GM21576 (cell line): ENCODE data around the gene SPTA1.
"Not testable (repeated sequence)": the region's sequence is repeated elsewhere in the genome, so short reads cannot be mapped to it uniquely, and the experiment has no call there.

Experiments used
- ATAC-seq: cut with Tn5 transposase; IDR thresholded peaks from one replicate; pipeline ENCODE4 v1.9.1; 2021; ENCODE audit warnings: mild to moderate bottlenecking, moderate library complexity; ENCODE audit not compliant: unreplicated experiment

SPTA1 gene

DNA sequence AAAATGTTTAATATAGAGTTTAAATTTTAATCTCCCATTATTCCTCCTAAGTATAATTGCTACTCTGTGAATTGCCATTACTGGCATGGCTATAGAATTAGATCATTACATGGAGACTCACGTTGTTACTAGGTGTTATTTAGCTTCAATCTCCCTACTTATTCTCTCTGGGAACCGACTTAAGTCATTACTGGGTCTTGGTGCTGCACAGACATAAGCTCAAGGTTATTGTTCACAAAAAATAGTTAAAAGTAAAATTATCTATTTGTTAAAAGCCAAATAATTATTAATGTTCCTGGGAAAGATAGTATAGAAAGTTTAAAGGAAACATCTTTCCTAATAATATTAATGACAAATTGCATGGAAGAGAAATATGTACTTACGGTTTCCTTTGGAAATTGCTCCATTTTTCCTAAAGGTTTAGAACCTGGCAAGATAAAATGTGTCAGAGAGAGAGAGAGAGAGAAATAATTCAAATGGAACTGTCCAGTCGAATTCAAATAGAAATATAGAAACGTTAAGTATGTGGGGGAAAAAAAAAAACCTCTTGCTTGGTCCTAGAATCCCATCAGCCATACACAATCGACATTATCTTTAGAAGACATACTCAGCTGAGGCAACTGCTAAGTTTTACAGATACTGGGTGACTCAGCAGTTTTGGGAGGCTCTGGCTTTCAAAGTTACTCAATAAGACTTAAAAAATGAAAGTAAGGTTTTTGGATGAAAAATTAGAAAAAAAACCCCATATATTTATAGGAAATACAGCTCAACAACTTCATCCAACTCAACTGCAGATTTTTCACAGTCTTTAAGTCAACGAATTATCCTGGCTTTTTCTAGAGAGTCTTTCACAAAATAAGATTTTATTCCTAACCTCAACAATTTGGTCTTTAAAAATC is at the start of gene SPTA1:
TSS of gene SPTA1 (minus strand) at position 605 of the 899 bp plus-strand sequence. CDS start at position 407, 198 bp downstream.
- ATAC-seq: no peak

DNA sequence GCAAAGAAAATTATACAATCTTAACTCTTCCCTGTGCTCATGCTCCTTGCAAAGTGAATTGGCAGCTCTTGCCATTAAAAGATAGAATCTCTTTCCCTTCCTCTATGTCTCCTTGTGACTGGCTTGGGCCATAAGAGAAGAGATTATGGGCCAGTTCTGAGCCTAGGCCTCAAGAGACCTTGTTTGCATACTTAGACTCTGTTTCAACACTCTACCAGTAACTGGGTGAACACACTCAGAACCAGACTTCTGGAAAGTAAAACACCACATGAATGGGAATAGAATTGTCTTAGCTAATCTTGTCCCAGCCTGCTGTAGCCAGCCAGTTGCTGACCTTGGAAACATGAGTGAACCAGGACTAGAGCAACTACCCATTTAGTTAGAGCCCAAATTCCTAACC is 49.3 kb upstream of the SPTA1 start:
- no peak for ATAC-seq

DNA sequence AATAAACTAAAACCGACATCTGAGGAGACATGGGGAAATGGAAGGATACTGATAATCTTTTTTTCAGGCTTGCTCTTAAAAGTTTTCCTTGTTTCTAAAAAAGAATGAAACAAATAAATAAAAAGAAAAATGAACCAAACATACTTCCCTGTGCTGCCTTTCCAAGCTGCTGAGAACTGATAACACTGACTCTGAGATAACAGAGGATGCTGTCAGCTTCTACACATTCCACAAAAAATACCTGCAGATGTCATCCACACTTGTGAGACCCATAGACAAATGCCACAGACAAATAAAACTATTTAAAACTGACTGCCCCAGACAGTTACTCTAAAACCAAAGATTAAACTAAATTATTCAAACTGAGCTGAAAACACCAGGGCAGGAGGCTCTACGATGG is 46.0 kb upstream of the SPTA1 start:
- ATAC-seq: no peak

DNA sequence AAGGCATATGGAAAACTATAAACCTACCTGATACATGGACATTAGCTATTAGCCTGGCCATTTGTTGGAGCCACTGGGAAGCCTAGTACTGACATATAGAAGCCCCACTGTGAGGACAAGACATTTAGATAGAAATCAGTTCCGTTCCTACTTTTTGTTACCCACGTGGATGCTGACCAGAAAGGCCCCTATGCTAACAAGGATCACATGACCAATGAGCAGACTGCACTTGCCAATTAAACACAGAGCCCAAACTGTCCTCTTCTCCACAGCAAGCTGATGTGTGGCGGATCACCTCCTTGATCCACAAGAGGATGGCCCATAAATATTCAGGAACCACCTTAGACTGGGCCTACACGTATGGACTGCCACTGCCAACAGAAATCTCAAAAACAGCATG is 45.2 kb upstream of the SPTA1 start:
- no peak for ATAC-seq

DNA sequence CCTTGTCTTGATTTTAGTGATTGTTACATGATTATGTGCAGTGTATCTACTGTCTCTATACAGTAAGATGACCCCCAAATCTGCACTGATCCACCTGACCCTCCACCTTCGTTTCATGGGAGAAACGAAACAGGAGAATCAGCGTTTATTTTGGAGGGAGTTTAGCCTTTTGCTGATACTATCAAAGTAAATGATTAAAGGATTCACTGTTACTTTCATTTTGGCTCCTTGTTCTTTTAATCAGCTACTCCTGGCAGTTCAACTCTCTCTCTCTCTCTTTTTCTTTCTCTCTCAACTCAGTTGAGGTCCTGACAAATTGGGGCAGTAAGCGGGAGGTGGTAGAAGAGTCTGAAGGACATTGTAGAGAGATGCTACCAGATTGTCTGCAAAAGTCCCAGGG is 43.9 kb upstream of the SPTA1 start:
- ATAC-seq: no peak

DNA sequence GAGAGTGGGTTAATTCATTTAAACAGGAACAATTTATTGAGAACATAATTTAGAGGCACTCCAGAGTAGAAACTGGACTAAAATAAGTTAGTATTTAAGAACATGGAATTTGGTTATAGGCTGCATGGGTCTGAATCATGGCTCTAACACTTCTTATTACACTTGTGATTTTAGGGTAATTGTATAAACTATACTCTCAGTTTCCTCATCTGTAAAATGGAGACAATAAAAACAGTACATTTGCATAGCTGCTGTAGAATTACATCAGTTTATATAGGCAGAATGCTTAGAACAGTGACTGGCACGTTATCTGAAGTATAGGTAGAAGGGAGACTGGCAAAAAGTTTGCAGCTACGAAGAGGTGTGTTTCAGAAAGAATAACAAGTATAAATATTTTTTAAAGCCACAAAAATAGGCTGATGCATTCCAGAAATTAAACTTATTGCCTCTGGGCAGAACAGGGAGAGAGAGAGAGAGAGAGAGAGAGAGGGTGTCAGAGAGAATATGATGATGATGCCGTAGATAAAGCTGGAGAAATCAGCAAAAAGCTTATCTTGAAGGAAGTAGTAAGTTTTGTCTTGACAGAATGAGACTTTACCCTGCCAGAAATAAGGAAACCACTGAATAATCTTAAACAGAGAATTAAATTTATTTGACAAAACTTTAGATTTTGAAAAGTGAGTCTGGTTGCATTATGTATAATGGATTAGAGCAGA is 42.2 kb upstream of the SPTA1 start:
- ATAC-seq: no peak

DNA sequence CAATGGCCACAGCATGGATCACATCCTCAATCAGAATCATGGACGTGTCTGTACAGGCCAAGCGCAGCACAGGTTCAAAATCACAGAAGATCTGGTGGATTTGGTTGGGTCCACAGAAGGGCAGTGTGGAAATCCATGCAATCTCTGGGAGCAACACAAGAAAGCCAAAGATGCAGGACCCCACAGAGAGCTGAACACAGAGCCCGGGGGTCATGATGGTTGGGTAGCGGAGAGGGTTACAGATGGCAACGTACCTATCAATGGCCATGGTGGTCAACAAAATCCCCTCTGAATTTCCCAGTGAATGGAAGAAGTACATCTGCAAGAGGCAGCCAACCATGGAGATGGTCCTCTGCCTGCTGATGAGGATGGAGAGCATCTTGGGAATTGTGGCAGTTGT is 37.9 kb upstream of the SPTA1 start:
- ATAC-seq: no peak

DNA sequence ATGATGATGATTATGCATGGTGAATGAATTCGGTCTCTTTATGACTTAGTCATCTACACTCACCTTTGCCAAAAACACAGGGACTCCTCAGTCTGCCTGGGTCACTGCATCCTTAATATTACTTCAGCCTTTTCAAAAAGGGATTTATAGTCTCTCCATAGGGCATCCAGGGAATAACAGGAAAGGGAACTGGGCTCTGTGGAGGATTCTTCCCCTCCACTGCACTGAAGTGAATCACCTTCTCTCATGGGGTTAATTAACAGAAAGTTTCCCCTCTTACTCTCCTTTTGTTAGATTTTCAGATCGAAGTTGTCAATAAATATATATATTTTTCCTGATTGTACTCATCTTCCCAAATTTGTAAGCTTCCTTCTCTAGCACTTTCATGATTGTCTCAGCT is 34.1 kb upstream of the SPTA1 start, which contains the start of gene OR6K3:
TSS of gene OR6K3 (minus strand) at position 101 of the 400 bp plus-strand sequence. CDS start 2,605 bp downstream, outside the sequence.
- no peak for ATAC-seq

DNA sequence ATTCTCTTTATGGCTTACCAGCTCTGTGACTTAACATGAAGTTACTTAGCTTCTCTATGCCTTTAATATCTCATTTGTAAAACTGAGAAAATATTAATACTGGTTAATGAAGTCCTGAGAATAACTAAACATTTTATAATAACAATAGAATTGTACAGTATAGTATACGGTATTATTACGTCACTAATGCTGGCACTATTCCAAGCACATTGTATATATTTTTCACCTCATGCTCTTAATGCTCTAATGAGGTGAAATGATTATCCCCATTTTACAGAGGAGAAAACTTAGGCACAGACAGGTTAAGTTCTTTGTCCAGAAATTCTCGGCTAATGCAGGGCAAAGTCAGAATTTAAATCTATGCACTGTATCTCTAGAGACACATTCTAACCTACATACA is 33.1 kb upstream of the SPTA1 start:
- ATAC-seq: no peak

DNA sequence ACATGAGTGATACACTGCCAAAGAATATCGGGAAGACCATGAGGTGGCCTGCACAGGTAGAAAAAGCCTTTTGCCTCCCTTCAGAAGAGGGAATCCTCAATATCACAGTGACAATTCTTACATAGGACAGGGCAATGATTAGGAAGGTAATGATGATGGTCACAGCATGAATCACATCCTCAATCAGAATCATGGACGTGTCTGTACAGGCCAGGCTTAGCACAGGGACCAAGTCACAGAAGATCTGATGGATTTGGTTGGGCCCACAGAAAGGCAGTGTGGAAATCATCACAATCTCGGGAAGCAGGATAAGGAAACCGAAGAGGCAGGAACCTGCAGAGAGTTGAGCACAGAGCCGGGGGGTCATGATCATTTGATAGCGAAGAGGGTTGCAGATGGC is 30.8 kb upstream of the SPTA1 start:
- no peak for ATAC-seq

DNA sequence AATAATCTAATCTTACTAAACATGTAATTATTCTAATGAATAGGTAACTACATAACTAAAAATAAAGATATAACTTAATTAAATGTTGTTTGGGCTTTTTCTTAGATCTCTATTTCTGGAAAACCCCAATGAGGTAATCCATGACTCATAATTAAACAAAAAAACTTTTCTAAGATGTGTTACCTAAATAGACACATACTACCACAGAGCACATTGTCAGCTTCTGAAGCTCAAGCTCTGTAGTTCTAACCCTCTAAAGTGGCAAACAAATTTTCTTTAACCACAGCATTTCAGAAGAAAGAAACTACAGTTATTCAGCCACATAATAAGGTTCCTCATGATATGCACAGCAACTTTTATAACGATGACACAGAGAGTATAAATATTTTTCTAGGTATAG is 29.8 kb upstream of the SPTA1 start:
- no peak for ATAC-seq

DNA sequence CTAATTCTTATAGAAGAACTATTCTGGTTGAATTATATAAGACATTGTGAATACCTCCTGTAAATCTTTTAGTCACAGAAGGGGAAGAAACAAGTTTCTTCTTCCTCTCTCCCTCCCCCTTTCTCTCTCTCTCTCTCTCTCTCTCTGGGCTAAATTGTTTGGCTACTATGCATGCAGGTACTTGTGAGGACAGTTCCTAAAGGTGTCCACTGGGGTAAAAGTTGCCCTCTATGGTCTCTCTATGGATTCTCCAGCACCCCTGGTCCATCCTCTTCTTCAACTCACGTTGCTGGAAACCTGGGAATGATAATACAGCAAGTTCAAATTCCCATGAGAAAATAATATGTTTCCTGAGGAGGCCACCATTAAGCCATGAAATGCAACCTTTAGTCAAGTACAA is 28.2 kb upstream of the SPTA1 start:
- no peak for ATAC-seq

DNA sequence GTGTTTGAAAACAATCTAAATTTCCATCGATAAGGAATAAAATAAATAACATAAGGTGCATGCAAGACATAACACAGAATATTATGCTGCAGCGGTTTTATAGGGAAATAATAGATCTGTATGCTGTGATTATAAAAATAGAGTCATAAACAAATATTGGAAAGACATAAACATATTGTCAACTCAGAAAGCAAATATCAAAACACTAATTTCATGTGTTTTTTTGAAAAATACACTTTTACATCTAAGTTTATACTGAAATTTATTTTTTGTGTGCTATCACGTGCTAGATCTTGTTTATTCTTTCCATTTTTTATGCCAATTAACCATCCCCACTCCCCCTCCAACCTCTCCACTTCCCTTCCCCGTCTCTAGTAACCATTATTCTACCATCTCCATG is 24.6 kb upstream of the SPTA1 start:
- no peak for ATAC-seq

DNA sequence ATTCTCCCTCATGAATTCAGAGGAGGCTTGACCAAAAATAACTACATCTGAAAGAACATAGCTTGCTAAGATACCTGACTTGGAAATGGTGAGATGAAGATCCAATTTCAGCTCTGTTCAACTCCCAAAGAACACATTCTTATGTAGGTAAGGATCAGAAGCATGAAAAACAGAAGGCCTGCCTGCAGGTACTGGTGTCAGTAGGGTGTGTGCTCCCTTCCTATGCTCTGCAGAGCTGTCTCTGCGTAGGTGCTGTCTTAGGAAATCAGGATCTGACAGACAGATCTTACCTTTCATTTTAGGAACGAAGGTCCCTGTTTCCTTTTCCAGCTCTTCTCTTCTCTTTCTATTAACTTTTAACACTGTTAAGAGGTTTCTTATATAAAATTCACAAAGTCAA is 19.6 kb upstream of the SPTA1 start:
- no peak for ATAC-seq

DNA sequence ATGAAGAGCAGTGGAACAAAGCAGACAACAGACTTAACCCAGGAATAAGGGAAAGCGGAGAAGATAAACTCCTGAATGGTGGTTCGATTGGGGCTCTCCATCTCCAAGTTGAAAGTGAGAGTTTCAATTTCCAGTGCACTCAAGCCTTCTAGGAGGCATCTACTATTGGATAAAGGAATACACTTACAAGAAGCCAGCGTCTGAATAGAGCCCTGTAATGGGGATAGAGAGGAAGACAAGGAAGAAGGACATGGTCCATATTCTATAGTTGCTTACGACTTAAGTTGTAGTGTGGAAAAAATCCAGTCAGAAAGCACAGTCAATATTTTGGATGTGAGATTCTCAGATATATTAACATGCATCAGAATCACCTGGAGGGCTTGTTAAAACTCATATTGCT is 14.0 kb upstream of the SPTA1 start, which contains the start of gene OR6K2:
TSS of gene OR6K2 (minus strand) at position 101 of the 400 bp plus-strand sequence. CDS start at position 101, 0 bp downstream.
- no peak for ATAC-seq

DNA sequence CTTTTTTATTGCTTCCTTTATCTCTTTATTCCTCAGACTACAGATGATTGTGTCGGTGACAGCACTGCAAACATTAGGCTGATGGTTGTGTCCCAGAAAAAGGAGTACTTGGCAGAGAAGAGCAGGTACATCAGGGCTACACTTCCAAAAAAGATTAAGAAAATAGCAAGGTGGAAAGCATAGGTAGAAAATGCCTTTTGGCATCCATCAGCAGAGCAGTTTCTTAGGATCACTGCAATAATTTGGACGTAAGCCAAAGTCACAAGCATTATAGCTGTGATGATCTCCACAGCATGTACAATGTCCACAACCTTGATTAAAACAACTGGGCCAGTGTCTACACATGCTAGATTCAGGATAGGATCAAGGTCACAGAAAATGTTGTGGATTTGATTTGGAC is 8.1 kb upstream of the SPTA1 start:
- ATAC-seq: no peak

DNA sequence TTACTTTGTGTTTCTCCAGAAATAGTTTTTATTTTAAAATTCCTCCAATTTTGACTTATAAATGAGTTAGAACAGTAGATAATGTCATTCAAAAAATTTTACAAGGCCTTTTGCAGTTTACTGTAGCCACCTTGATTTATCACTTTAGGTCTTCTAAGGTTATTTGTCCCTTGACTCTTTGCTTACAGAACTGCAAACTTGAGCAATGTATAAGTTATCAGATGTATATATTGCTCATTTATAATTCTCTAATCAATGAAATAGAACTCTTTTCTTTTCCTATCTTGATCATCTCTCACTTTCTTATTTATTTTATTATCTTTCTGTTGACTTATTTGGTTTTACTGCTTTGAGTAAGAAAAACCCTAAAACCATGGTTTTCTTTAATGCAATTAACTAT is 5.8 kb upstream of the SPTA1 start:
- no peak for ATAC-seq

DNA sequence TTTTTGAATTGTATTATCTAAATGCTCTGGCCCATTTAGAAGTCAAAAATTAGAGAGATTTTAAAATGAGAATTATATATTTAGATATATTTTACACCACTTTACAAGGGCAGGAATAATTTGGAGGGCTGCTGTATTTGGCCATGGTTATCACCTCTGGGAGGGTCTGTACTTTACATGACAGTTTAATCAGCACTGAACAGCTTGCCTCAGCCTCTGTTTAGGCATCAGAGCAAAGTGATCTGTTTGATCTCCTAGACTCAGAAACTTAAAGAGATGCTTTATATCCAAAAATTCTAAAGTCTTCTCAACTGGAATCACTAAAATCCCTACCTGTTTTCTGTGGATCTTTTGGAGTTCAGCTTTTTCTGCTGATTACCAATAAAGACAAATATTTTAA is 5.4 kb upstream of the SPTA1 start:
- no peak for ATAC-seq

DNA sequence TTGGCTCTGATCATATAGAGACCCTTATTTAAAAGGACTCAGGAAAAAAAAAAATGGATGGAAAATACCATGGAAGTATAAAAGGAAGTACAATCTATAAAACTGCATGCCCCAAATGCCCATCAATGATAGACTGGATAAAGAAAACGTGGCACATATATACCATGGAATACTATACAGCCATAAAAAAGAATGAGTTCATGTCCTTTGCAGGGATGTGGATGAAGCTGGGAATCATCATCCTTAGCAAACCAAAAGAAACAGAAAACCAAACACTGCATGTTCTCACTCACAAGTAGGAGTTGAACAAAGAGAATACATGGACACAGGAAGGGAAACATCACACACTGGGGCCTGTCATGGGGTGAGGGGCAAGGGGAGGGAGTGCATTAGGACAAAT is 4.6 kb upstream of the SPTA1 start:
- ATAC-seq: not testable (repeated sequence)

DNA sequence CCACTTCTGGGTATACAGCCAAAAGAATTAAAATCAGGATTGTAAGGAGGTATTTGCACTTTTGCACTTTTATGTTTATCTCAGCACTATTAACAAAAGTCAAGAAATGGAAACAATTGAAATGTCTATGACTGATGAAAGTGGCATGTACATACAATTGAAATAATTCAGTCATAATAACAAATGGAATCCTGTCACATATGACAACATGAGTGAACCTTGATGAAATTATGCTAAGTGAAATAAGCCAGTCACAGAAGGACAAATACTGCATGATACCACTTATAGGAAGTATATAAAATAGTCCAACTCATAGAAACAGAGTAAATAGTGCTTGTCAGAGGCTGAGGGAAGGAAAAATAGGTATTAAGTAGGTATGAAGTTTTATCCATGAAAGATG is 3.4 kb upstream of the SPTA1 start:
- no peak for ATAC-seq

DNA sequence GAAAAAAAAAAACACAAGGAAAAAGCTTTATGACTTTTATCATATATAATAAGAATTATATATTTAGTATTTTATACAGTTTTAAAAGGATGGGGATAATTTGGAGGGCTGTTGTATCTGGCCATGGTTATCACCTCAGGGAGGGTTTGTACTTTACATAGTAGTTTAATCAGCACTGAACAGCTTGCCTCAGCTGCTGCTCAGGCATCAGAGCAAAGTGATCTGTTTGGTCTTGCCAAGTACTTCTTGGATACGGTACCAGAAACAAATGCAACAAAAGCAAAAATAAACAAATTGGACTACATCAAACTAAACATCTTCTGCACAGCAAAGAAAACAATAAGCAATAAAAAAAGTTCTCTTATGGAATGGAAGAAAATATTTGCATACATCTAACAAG is 2.6 kb upstream of the SPTA1 start:
- ATAC-seq: no peak

DNA sequence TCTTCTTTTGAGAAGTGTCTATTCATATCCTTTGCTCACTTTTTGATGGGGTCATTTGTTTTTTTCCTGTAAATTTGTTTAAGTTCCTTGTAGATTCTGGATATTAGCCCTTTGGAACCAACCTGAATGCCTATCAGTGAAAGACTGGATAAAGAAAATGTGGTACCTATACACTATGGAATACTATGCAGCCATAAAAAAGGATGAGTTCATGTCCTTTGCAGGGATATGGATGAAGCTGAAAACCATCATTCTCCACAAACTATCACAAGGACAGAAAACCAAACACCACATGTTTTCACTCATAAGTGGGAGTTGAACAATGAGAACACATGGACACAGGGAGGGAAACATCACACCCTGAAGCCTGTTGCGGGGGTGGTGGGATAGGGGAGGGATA is 1.8 kb upstream of the SPTA1 start:
- not testable (repeated sequence) for ATAC-seq
